Medulla oblongata (tissue), 1 donor: ENCODE results near the gene KCNAB1.
"Not testable (repeated sequence)": the region's sequence is repeated elsewhere in the genome, so short reads cannot be mapped to it uniquely, and the experiment has no call there.

Source experiments
- DNase-seq: peaks from one replicate; pipeline ENCODE4 v3.0.0-alpha.2; 2015; ENCODE audit errors: extremely low spot score

Gene KCNAB1

GRCh38 chr3:156217674-156218352 is 97.4 kb downstream of the KCNAB1 start:
- no peak for DNase-seq

GRCh38 chr3:156218353-156218744 is 98.0 kb downstream of the KCNAB1 start:
- DNase-seq, result no peak

GRCh38 chr3:156222381-156222780 is 102.0 kb downstream of the KCNAB1 start:
- not testable (repeated sequence) for DNase-seq

- DNase-seq, result not testable (repeated sequence)
These were observed 103.7 kb downstream of the KCNAB1 start for GRCh38 chr3:156224046-156224445.

- no peak for DNase-seq
These were observed 106.5 kb downstream of the KCNAB1 start for GRCh38 chr3:156226676-156227420.

- DNase-seq, result no peak
These were observed 107.3 kb downstream of the KCNAB1 start for GRCh38 chr3:156227704-156228103.

GRCh38 chr3:156230278-156230900 is 110.0 kb downstream of the KCNAB1 start:
- DNase-seq, result no peak

- DNase-seq, result not testable (repeated sequence)
These were observed 110.8 kb downstream of the KCNAB1 start for GRCh38 chr3:156231221-156231620.

GRCh38 chr3:156233876-156234275 is 113.5 kb downstream of the KCNAB1 start:
- no peak for DNase-seq

- no peak for DNase-seq
These were observed 116.3 kb downstream of the KCNAB1 start for GRCh38 chr3:156236556-156237260.

- no peak for DNase-seq
These were observed 120.3 kb downstream of the KCNAB1 start for GRCh38 chr3:156240642-156241041.

GRCh38 chr3:156246961-156247725 is 126.8 kb downstream of the KCNAB1 start:
- DNase-seq, result no peak

- no peak for DNase-seq
These were observed 130.2 kb downstream of the KCNAB1 start for GRCh38 chr3:156250550-156250949.

GRCh38 chr3:156251424-156251823 is 131.0 kb downstream of the KCNAB1 start:
- no peak for DNase-seq

GRCh38 chr3:156252656-156253055 is 132.3 kb downstream of the KCNAB1 start:
- DNase-seq, result no peak

- DNase-seq, result no peak
These were observed 132.8 kb downstream of the KCNAB1 start for GRCh38 chr3:156253150-156253549.

GRCh38 chr3:156256256-156256655 is 135.9 kb downstream of the KCNAB1 start:
- DNase-seq, result no peak

GRCh38 chr3:156256945-156257344 is 136.6 kb downstream of the KCNAB1 start:
- no peak for DNase-seq

- no peak for DNase-seq
These were observed 137.9 kb downstream of the KCNAB1 start for GRCh38 chr3:156258301-156258700.

GRCh38 chr3:156259896-156260295 is 139.5 kb downstream of the KCNAB1 start:
- DNase-seq, result no peak

- no peak for DNase-seq
These were observed 140.0 kb downstream of the KCNAB1 start for GRCh38 chr3:156260331-156260730.
